Transverse colon (tissue), 4 donors: ENCODE data around the gene CMTM6. TPM values are rescaled to one million over a fixed set of nuclear protein-coding genes. Genes with fewer than 3 reads are reported as not detected.

Source experiments
- DNase-seq: peaks from one replicate; pipeline ENCODE4 v3.0.0-alpha.2; 2019
- H3K27ac ChIP-seq, 4 donors: fragments of 200-600 bp; sonication (generic); 2 replicates each; pipeline ENCODE4 v1.5.1; 2016 to 2018; ENCODE audit warnings: inconsistent platforms in 4 of 4
- H3K27me3 ChIP-seq: fragments of 200-600 bp; sonication (generic); 2 replicates; pipeline ENCODE4 v1.5.1; 2017; ENCODE audit warnings: inconsistent platforms
- H3K36me3 ChIP-seq, 4 donors: fragments of 200-600 bp; sonication (generic); 2 replicates each; pipeline ENCODE4 v1.5.1; 2017 to 2019; ENCODE audit warnings: inconsistent platforms in 4 of 4
- H3K4me1 ChIP-seq, 4 donors: fragments of 200-600 bp; sonication (generic); 2 replicates each; pipeline ENCODE4 v1.5.1; 2017 to 2020; ENCODE audit warnings: inconsistent platforms in 4 of 4
- H3K4me3 ChIP-seq, 4 donors: fragments of 200-600 bp; sonication (generic); 1 replicate in 1 of 4; 2 replicates in 3 of 4; pipeline versions ENCODE4 v1.5.1 to v1.6.1; 2017 to 2019; ENCODE audit warnings: inconsistent platforms in 4 of 4
- H3K9me3 ChIP-seq, 2 donors: fragments of 200-600 bp; sonication (generic); 2 replicates each; pipeline ENCODE4 v1.5.1; 2017 to 2019; ENCODE audit warnings: inconsistent platforms in 2 of 2
- EP300 ChIP-seq: sonication (generic); formaldehyde crosslinking; IDR thresholded peaks from one replicate; pipeline ENCODE4 v1.6.1; 2017; ENCODE audit warnings: antibody characterized with exemption, low read depth
- POLR2A ChIP-seq: fragments of 450-650 bp; IDR thresholded peaks from one replicate; pipeline ENCODE4 v1.6.1; 2016; ENCODE audit warnings: antibody characterized with exemption, mild to moderate bottlenecking, moderate library complexity
- POLR2AphosphoS5 ChIP-seq, 3 donors: sonication (generic); formaldehyde crosslinking; IDR thresholded peaks; one replicate each; pipeline ENCODE4 v1.6.1; 2016; ENCODE audit warnings: antibody characterized with exemption in 3 of 3
- WGBS, 2 donors: methylation state at CpG; one replicate each; pipeline ENCODE4 v1.1.5; 2018; ENCODE audit warnings: low coverage in 1 of 2; 5-methylcytosine and 5-hydroxymethylcytosine counted together
- in situ Hi-C, 4 donors: fragments of 200-750 bp; cut with MboI; loops; one replicate each; pipeline versions ENCODE4 v1.15.0 to v1.15.1; 2017; ENCODE audit warnings: low sequenced_read_pairs in 3 of 4, low pct_ligation_motif_present in 1 of 4, low pct_unique_long_range_greater_than_20kb in 1 of 4
- intact Hi-C: fragments of 100-400 bp; cut with DNase I; formaldehyde crosslinking; loops from one replicate; pipeline ENCODE4 v1.15.1; 2023; ENCODE audit warnings: low total_unique reads
- total RNA-seq, 4 donors: library from RNA; depleted of rRNA; stranded (reverse); fragments of >200 nt; gene quantifications; one replicate each; pipeline ENCODE4 v1.1.0, GENCODE V29; 2016
- TF ChIP-seq, protein P1 (sequence below), 5 experiments: fragments of 200-600 bp in 3 of 5; fragments of 450-650 bp in 2 of 5; sonication (generic) in 3 of 5; IDR thresholded peaks; 1 replicate in 2 of 5; 2 replicates in 3 of 5; pipeline ENCODE4 v1.5.1; 2016 to 2017; ENCODE audit warnings: antibody characterized with exemption in 5 of 5, inconsistent platforms in 3 of 5, mild to moderate bottlenecking in 2 of 5, moderate library complexity in 1 of 5

Gene CMTM6
- total RNA-seq, 4 donors from 2014 or later: 13.8 to 68.9 (median 43.6) TPM

GRCh38 chr3:32460031-32460749 lies 42.5 kb downstream of the CMTM6 start:
- intact Hi-C loops: loop anchor here (10.0 kb wide), 1 partner anchor 165 kb away; no protein-coding TSS in a partner anchor
- H3K27ac ChIP-seq: peak overlapping the region; percentile 39 to 62 (median 57)
- DNase-seq: peak; percentile 53

GRCh38 chr3:32459450-32459849 lies 43.2 kb downstream of the CMTM6 start:
- Histone ChIP-seq H3K27me3 (no peaks in the 10 kb centered on the region), H3K4me1 (peaks cover 0 to 6% (median 2%) of the 10 kb centered on the region in 4 donors), H3K9me3 (no peaks in the 10 kb centered on the region), H3K4me3 (no peak overlapping the region), H3K36me3 (no peaks in the 10 kb centered on the region), H3K27ac (peak overlapping the region; percentile 39 to 62 (median 55))
- 91 to 100% methylated on average over 1 to 5 of the region's 5 CpGs for WGBS, 2 donors
- DNase-seq: no peak
- TF ChIP-seq POLR2A (no peak), POLR2AphosphoS5 (IDR thresholded peaks at IDR 0.05) (no peak), EP300 (no peak)
- TF ChIP-seq, protein P1, sequence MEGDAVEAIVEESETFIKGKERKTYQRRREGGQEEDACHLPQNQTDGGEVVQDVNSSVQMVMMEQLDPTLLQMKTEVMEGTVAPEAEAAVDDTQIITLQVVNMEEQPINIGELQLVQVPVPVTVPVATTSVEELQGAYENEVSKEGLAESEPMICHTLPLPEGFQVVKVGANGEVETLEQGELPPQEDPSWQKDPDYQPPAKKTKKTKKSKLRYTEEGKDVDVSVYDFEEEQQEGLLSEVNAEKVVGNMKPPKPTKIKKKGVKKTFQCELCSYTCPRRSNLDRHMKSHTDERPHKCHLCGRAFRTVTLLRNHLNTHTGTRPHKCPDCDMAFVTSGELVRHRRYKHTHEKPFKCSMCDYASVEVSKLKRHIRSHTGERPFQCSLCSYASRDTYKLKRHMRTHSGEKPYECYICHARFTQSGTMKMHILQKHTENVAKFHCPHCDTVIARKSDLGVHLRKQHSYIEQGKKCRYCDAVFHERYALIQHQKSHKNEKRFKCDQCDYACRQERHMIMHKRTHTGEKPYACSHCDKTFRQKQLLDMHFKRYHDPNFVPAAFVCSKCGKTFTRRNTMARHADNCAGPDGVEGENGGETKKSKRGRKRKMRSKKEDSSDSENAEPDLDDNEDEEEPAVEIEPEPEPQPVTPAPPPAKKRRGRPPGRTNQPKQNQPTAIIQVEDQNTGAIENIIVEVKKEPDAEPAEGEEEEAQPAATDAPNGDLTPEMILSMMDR (IDR thresholded peaks at IDR 0.05): no peak
- intact Hi-C loops (no loop called here), in situ Hi-C loops (loop anchor here in 3 of 4 donors (25.0 kb wide), 1 partner anchor 272 kb away; no protein-coding TSS in a partner anchor)

More at GRCh38 chr3:32460031-32460749, 42.5 kb downstream of the CMTM6 start:
- Histone ChIP-seq H3K4me3 (no peak overlapping the region), H3K4me1 (peaks cover 0 to 4% (median 2%) of the 10 kb centered on the region in 4 donors), H3K27me3 (no peaks in the 10 kb centered on the region), H3K9me3 (no peaks in the 10 kb centered on the region), H3K36me3 (no peaks in the 10 kb centered on the region)
- TF ChIP-seq POLR2AphosphoS5 (IDR thresholded peaks at IDR 0.05) (no peak), EP300 (no peak), POLR2A (no peak)
- TF ChIP-seq, protein P1 (IDR thresholded peaks at IDR 0.05): no peak
- in situ Hi-C loops: loop anchor here in 3 of 4 donors (10.0 to 25.0 kb wide), 2 partner anchors 165 to 273 kb away; no protein-coding TSS in a partner anchor
- 75 to 86% methylated on average over 1 to 15 of the region's 15 CpGs for WGBS, 2 donors

- Histone ChIP-seq H3K4me1 (peaks cover 0 to 6% (median 2%) of the 10 kb centered on the region in 4 donors), H3K9me3 (no peaks in the 10 kb centered on the region), H3K4me3 (no peak overlapping the region), H3K36me3 (no peaks in the 10 kb centered on the region), H3K27me3 (no peaks in the 10 kb centered on the region), H3K27ac (peak overlapping the region; percentile 46 to 72 (median 58))
- DNase-seq: no peak
- 40 to 73% methylated on average over 1 to 8 of the region's 9 CpGs for WGBS, 2 donors
- TF ChIP-seq POLR2A (no peak), POLR2AphosphoS5 (IDR thresholded peaks at IDR 0.05) (no peak), EP300 (no peak)
- TF ChIP-seq, protein P1 (IDR thresholded peaks at IDR 0.05): no peak
- intact Hi-C loops: no loop called here
- in situ Hi-C loops: loop anchor here in 3 of 4 donors (25.0 kb wide), 1 partner anchor 271 kb away; no protein-coding TSS in a partner anchor
Measured at GRCh38 chr3:32457971-32458471, 44.6 kb downstream of the CMTM6 start.

- no peaks in the 10 kb centered on the region for H3K27me3 ChIP-seq
- intact Hi-C loops: no loop called here
- in situ Hi-C loops: loop anchor here in 3 of 4 donors (25.0 kb wide), 1 partner anchor 269 kb away; no protein-coding TSS in a partner anchor
- DNase-seq: no peak
- H3K27ac ChIP-seq: peak overlapping the region in 2 of 4 donors; percentile 23 to 27
- peaks cover 0 to 6% (median 2%) of the 10 kb centered on the region in 4 donors for H3K4me1 ChIP-seq
- H3K36me3 ChIP-seq: no peaks in the 10 kb centered on the region
- TF ChIP-seq, protein P1 (IDR thresholded peaks at IDR 0.05): no peak
- no peak for TF ChIP-seq POLR2AphosphoS5 (IDR thresholded peaks at IDR 0.05)
- TF ChIP-seq EP300: no peak
- no peak for TF ChIP-seq POLR2A
- 89% methylated on average over 11 of the region's 11 CpGs; no CpG with 5 or more reads in 1 of the 2 donors for WGBS, 2 donors
- no peak overlapping the region for H3K4me3 ChIP-seq
- no peaks in the 10 kb centered on the region for H3K9me3 ChIP-seq
Measured at GRCh38 chr3:32456429-32457130, 46.1 kb downstream of the CMTM6 start.
